ENCODE data around the gene CBX4. TPM values are rescaled to one million over a fixed set of nuclear protein-coding genes. Genes with fewer than 3 reads are reported as not detected.

Gene CBX4
- total and polyA plus RNA-seq, 2 of the 13 experiments (the other 11 are each of a cell fraction or from before 2014, with no cell fraction given): 25.8 to 50.8 TPM

- TF ChIP-seq PRDM4 (CRISPR knock-in tag; IDR thresholded peaks at IDR 0.05; ENCODE audit: borderline replicate concordance): no peak
- peak; percentile 86; the same call in 1 of the 2 replicates for TF ChIP-seq KLF15 (CRISPR knock-in tag; IDR thresholded peaks at IDR 0.05; ENCODE audit: borderline replicate concordance)
- no peak for TF ChIP-seq ZNF530 (CRISPR knock-in tag; IDR thresholded peaks at IDR 0.05; ENCODE audit: low read depth)
- no peak; the same call in 1 of the 2 replicates for TF ChIP-seq ZNF326 (CRISPR knock-in tag; IDR thresholded peaks at IDR 0.05; ENCODE audit: borderline replicate concordance)
- TF ChIP-seq HOXD1 (CRISPR knock-in tag; IDR thresholded peaks at IDR 0.05): no peak; the same call in 1 of the 2 replicates
- TF ChIP-seq DDIT3 (CRISPR knock-in tag; IDR thresholded peaks at IDR 0.05): no peak
- peak; percentile 81 for TF ChIP-seq ZMYM4 (CRISPR knock-in tag; IDR thresholded peaks at IDR 0.05)
- TF ChIP-seq ZNF501 (CRISPR knock-in tag; IDR thresholded peaks at IDR 0.05): peak; percentile 70
- 0 out of 2 replicates have a peak, but pooled peaks have one; percentile 62 for TF ChIP-seq ZNF878 (CRISPR knock-in tag; IDR thresholded peaks at IDR 0.05)
- TF ChIP-seq STAT5B (CRISPR knock-in tag; IDR thresholded peaks at IDR 0.05): no peak
- TF ChIP-seq FOSL2 (CRISPR knock-in tag; IDR thresholded peaks at IDR 0.05): no peak; the same call in none of the 2 replicates
- no peak for TF ChIP-seq NCOA5 (CRISPR knock-in tag; IDR thresholded peaks at IDR 0.05)
- no peak for TF ChIP-seq RARG (CRISPR knock-in tag; IDR thresholded peaks at IDR 0.05; ENCODE audit: low read depth)
- no peak for TF ChIP-seq KMT2A (CRISPR knock-in tag; IDR thresholded peaks at IDR 0.05)
- TF ChIP-seq ZNF256 (CRISPR knock-in tag; conservative IDR thresholded peaks at IDR 0.05): no peak
- no peak; the same call in 1 of the 2 replicates for TF ChIP-seq TAF1 (CRISPR knock-in tag; IDR thresholded peaks at IDR 0.05)
- TF ChIP-seq REL (CRISPR knock-in tag; conservative IDR thresholded peaks at IDR 0.05): no peak
- TF ChIP-seq ZNF136 (CRISPR knock-in tag; IDR thresholded peaks at IDR 0.05; ENCODE audit: low read depth): 0 out of 2 replicates have a peak, but pooled peaks have one; percentile 81
- TF ChIP-seq ZNF331 (CRISPR knock-in tag; IDR thresholded peaks at IDR 0.05): peak; percentile 65; the same call in 1 of the 2 replicates
- no peak for TF ChIP-seq SP2 (CRISPR knock-in tag; IDR thresholded peaks at IDR 0.05)
- no peak for TF ChIP-seq MAFF (IDR thresholded peaks at IDR 0.05; ENCODE audit: low read depth, low read length)
- TF ChIP-seq ZNF891 (CRISPR knock-in tag; IDR thresholded peaks at IDR 0.05): no peak
- no peak for TF ChIP-seq GABPA (IDR thresholded peaks at IDR 0.05; ENCODE audit: low read depth, low read length)
- TF ChIP-seq GABPA (CRISPR knock-in tag; IDR thresholded peaks at IDR 0.05; ENCODE audit: low read depth): no peak
- TF ChIP-seq ZNF703 (CRISPR knock-in tag; IDR thresholded peaks at IDR 0.05; ENCODE audit: borderline replicate concordance): 0 out of 2 replicates have a peak, but pooled peaks have one; percentile 83
- peak; percentile 97 for TF ChIP-seq HNF4A (CRISPR knock-in tag; IDR thresholded peaks at IDR 0.05)
- no peak; the same call in 1 of the 2 replicates for TF ChIP-seq TSC22D2 (CRISPR knock-in tag; IDR thresholded peaks at IDR 0.05; ENCODE audit: borderline replicate concordance)
- no peak for TF ChIP-seq TCF7L2 (IDR thresholded peaks at IDR 0.05; ENCODE audit: low read depth, low read length)
- no peak for TF ChIP-seq GZF1 (CRISPR knock-in tag; IDR thresholded peaks at IDR 0.05)
- peak; percentile 87 for TF ChIP-seq ARNTL (CRISPR knock-in tag; IDR thresholded peaks at IDR 0.05)
Observed at GRCh38 chr17:79844869-79845600, 5.8 kb upstream of the CBX4 start (continued).
